SK-N-SH treated with all-trans-retinoic acid at 6 μM for 48 hours (cell line): ENCODE results near the gene ABCB10.

Source experiments
- CSDC2 ChIP-seq: fragments of 250-450 bp; sonication (Bioruptor Pico); IDR thresholded peaks from 2 replicates; pipeline ENCODE4 v1.5.0; 2020; ENCODE audit warnings: mild to moderate bottlenecking, moderate library complexity
- ISL1 ChIP-seq: fragments of 250-450 bp; sonication (Bioruptor Pico); IDR thresholded peaks from 2 replicates; pipeline ENCODE4 v2.1.2; 2022; ENCODE audit warnings: mild to moderate bottlenecking, moderate library complexity
- RARB ChIP-seq: fragments of 250-450 bp; sonication (Bioruptor Pico); IDR thresholded peaks from 2 replicates; pipeline ENCODE4 v1.8.0; 2021; ENCODE audit warnings: mild to moderate bottlenecking, moderate library complexity
- TOX ChIP-seq: fragments of 250-450 bp; sonication (Bioruptor Pico); IDR thresholded peaks from 2 replicates; pipeline ENCODE4 v1.8.0; 2021; ENCODE audit warnings: mild to moderate bottlenecking, moderate library complexity, borderline replicate concordance
- ZFP3 ChIP-seq: fragments of 250-450 bp; sonication (Bioruptor Pico); IDR thresholded peaks from 2 replicates; pipeline ENCODE4 v1.5.0; 2020; ENCODE audit warnings: mild to moderate bottlenecking, moderate library complexity
- ZNF565 ChIP-seq: fragments of 450-650 bp; formaldehyde crosslinking; conservative IDR thresholded peaks from 2 replicates; pipeline ENCODE4 v1.5.0; 2020; ENCODE audit warnings: low read depth, mild to moderate bottlenecking, moderate library complexity
- ZNF8 ChIP-seq: fragments of 450-650 bp; formaldehyde crosslinking; IDR thresholded peaks from 2 replicates; pipeline ENCODE4 v1.5.0; 2020; ENCODE audit warnings: mild to moderate bottlenecking, moderate library complexity
- TF ChIP-seq, protein P1 (sequence below): fragments of 250-450 bp; sonication (Bioruptor Pico); IDR thresholded peaks from 2 replicates; pipeline ENCODE4 v1.8.0; 2021; ENCODE audit warnings: low read depth, mild to moderate bottlenecking, moderate library complexity, borderline replicate concordance
- TF ChIP-seq, protein P2 (sequence below): fragments of 250-450 bp; sonication (Bioruptor Pico); IDR thresholded peaks from 2 replicates; pipeline ENCODE4 v1.8.0; 2020; ENCODE audit warnings: mild to moderate bottlenecking, moderate library complexity, borderline replicate concordance

DNA sequence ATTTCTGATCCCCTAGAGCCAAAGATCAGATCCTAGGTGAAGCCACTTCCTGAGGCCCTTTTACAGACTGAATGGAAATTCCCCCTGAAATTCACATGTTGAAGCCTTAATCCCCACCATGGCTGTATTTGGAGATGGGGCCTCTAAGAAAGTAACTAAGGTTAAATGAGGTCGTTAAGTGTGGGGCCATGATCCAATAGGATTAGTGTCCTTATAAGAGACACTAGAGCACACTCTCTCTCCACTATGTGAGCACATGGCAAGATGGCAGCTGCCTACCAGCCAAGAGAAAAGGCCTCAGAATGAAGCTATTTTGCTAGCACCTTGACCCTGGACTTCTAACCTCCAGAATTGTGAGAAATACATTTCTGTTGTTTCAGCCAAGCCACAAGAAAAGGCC is 13.9 kb downstream of the ABCB10 start:
- no peak for TF ChIP-seq ISL1 (CRISPR knock-in tag)
- TF ChIP-seq CSDC2 (CRISPR knock-in tag): no peak
- no peak for TF ChIP-seq ZFP3
- TF ChIP-seq, protein P1, sequence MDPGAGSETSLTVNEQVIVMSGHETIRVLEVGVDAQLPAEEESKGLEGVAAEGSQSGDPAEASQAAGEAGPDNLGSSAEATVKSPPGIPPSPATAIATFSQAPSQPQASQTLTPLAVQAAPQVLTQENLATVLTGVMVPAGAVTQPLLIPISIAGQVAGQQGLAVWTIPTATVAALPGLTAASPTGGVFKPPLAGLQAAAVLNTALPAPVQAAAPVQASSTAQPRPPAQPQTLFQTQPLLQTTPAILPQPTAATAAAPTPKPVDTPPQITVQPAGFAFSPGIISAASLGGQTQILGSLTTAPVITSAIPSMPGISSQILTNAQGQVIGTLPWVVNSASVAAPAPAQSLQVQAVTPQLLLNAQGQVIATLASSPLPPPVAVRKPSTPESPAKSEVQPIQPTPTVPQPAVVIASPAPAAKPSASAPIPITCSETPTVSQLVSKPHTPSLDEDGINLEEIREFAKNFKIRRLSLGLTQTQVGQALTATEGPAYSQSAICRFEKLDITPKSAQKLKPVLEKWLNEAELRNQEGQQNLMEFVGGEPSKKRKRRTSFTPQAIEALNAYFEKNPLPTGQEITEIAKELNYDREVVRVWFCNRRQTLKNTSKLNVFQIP (CRISPR knock-in tag): no peak
- TF ChIP-seq ZNF565 (CRISPR knock-in tag): no peak
- TF ChIP-seq ZNF8 (CRISPR knock-in tag): no peak
- TF ChIP-seq TOX (CRISPR knock-in tag): no peak
- TF ChIP-seq RARB (CRISPR knock-in tag): no peak
- TF ChIP-seq, protein P2, sequence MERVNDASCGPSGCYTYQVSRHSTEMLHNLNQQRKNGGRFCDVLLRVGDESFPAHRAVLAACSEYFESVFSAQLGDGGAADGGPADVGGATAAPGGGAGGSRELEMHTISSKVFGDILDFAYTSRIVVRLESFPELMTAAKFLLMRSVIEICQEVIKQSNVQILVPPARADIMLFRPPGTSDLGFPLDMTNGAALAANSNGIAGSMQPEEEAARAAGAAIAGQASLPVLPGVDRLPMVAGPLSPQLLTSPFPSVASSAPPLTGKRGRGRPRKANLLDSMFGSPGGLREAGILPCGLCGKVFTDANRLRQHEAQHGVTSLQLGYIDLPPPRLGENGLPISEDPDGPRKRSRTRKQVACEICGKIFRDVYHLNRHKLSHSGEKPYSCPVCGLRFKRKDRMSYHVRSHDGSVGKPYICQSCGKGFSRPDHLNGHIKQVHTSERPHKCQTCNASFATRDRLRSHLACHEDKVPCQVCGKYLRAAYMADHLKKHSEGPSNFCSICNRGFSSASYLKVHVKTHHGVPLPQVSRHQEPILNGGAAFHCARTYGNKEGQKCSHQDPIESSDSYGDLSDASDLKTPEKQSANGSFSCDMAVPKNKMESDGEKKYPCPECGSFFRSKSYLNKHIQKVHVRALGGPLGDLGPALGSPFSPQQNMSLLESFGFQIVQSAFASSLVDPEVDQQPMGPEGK (CRISPR knock-in tag): no peak
